ENCODE results near the gene COL4A5.

DNA sequence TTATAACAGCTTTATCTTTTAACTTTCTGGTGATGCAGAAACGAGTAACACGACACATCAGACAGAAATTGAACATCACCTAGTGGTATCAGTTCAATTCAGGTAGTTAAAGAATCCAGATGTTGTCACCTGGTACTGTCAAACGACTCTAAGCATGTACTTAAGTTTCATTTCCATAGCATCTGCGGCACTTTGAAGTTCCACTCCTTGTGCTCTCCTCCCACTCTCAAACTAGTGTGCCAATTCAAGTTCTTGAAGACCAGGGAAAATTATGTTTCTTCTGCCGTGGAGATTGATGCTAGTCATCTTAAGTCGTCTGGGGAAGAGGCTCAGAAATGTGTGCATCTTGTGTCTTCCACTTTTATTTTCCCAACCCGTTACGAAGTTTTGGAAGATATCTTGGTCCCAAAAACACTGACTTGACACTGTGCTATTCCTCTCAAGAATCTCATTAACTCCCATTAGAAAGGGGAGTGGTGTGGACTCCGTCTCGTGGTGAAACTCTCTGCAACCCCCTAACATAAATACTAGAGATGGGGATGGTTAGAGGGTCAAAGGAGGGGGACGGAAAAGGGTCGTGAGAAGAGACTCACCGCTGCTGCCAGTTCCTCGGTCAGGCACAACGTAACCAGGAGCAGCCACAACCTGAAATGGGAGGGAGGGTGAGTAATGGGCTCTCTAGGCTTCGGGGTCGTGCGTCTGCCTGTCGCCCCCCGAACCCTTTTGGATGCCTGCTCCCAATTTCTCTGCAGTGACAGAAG, 2.1 kb upstream of the COL4A5 start:
- TF ChIP-seq POLR2A (IDR thresholded peaks at IDR 0.05; ENCODE audit: low read depth, low read length): no peak
- no peak for TF ChIP-seq POLR2AphosphoS5 (IDR thresholded peaks at IDR 0.05; ENCODE audit: low read depth, low read length)
- TF ChIP-seq TAF1 (IDR thresholded peaks at IDR 0.05; ENCODE audit: low read depth, low read length): no peak
- no peak for TF ChIP-seq SPI1 (IDR thresholded peaks at IDR 0.05; ENCODE audit: low read depth, low read length)
- no peak for TF ChIP-seq PAX5 (IDR thresholded peaks at IDR 0.05; ENCODE audit: insufficient read depth, low read length, severe bottlenecking)

All from GM12891 (cell line).